Liver (tissue), 3 donors: ENCODE data around the gene RUNX1.

Experiments
- ATF3 ChIP-seq: IDR thresholded peaks from 2 replicates; pipeline ENCODE4 v1.6.1; 2016; ENCODE audit warnings: antibody characterized with exemption
- CTCF ChIP-seq: fragments of 150-350 bp; IDR thresholded peaks from 2 replicates; pipeline ENCODE4 v1.5.1; 2017; ENCODE audit warnings: improper control_type of control experiment, low read depth, low read length; ENCODE audit not compliant: missing input control
- TAF1 ChIP-seq: conservative IDR thresholded peaks from 2 replicates; pipeline ENCODE4 v1.6.1; 2016; ENCODE audit warnings: antibody characterized with exemption, mild to moderate bottlenecking
- YY1 ChIP-seq: IDR thresholded peaks from 2 replicates; pipeline ENCODE4 v1.6.1; 2016; ENCODE audit warnings: antibody characterized with exemption, mild to moderate bottlenecking
- TF ChIP-seq, protein P1 (sequence below): IDR thresholded peaks from 2 replicates; pipeline ENCODE4 v1.6.1; 2016; ENCODE audit warnings: antibody characterized with exemption, mild to moderate bottlenecking
- donor health status: healthy.
- donor health status: healthy.

GRCh38 chr21:34919406-34919805 is 129.7 kb downstream of the RUNX1 start:
- no peak for TF ChIP-seq CTCF
- TF ChIP-seq ATF3: no peak
- no peak for TF ChIP-seq YY1
- no peak for TF ChIP-seq TAF1
- TF ChIP-seq, protein P1, sequence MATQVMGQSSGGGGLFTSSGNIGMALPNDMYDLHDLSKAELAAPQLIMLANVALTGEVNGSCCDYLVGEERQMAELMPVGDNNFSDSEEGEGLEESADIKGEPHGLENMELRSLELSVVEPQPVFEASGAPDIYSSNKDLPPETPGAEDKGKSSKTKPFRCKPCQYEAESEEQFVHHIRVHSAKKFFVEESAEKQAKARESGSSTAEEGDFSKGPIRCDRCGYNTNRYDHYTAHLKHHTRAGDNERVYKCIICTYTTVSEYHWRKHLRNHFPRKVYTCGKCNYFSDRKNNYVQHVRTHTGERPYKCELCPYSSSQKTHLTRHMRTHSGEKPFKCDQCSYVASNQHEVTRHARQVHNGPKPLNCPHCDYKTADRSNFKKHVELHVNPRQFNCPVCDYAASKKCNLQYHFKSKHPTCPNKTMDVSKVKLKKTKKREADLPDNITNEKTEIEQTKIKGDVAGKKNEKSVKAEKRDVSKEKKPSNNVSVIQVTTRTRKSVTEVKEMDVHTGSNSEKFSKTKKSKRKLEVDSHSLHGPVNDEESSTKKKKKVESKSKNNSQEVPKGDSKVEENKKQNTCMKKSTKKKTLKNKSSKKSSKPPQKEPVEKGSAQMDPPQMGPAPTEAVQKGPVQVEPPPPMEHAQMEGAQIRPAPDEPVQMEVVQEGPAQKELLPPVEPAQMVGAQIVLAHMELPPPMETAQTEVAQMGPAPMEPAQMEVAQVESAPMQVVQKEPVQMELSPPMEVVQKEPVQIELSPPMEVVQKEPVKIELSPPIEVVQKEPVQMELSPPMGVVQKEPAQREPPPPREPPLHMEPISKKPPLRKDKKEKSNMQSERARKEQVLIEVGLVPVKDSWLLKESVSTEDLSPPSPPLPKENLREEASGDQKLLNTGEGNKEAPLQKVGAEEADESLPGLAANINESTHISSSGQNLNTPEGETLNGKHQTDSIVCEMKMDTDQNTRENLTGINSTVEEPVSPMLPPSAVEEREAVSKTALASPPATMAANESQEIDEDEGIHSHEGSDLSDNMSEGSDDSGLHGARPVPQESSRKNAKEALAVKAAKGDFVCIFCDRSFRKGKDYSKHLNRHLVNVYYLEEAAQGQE: no peak
